GM21825 (cell line): ENCODE data around the gene NCOA6.

Experiments used
- ATAC-seq: cut with Tn5 transposase; IDR thresholded peaks from one replicate; pipeline ENCODE4 v1.9.1; 2021; ENCODE audit warnings: mild to moderate bottlenecking, moderate library complexity; ENCODE audit not compliant: unreplicated experiment

NCOA6 gene

GRCh38 chr20:34706302-34706875 lies 119.1 kb downstream of the NCOA6 start:
- no peak for ATAC-seq

- no peak for ATAC-seq
These were observed 119.8 kb downstream of the NCOA6 start for GRCh38 chr20:34705397-34706301.

- ATAC-seq: no peak
These were observed 120.4 kb downstream of the NCOA6 start for GRCh38 chr20:34705008-34705396.

DNA sequence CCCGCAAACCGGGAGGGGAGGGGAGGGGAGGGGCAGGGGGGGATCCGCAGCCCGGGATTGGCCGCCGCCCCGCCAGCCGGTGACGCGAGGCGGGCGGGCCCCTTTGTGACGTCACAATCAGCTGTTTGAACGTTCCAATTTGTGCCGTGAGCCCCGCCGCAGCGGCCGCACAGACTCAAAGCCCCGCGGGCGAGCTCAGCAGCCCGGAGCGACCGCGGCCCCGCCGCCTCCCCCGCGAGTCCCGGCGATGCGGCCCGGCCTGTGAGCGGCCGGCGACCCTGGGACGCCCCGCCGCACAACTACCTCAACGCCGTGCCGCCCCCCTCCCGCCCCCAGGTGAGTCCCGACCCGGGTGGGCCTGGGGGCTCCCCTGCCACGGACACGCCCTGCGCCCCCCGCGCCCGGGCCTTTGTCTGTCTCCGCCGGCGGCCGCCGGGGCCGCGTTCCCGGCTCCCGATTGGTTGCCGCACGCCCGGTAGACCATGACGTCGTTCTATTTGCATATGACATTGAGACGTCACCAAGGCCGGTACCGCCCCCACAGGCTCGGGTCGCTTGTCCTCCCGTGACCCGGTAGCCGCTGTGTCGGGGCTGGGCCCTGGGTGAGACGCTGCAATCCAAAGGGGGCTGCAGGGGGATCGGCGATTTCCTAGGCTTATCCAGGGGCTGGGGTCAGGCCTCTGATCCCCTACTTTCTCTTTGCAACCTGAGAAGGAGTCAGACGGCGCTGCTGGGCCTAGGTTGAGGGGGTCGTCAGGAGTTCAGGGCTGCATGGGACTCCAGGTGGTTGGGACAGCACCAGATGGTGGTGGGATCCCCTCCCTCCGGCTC lies 121.1 kb downstream of the NCOA6 start, which contains the start of gene TP53INP2:
Gene TP53INP2, plus strand, starts transcription at position 168 of the 831 bp plus-strand sequence. CDS start 4,396 bp downstream, outside the sequence.
- ATAC-seq: peak; percentile 30

DNA sequence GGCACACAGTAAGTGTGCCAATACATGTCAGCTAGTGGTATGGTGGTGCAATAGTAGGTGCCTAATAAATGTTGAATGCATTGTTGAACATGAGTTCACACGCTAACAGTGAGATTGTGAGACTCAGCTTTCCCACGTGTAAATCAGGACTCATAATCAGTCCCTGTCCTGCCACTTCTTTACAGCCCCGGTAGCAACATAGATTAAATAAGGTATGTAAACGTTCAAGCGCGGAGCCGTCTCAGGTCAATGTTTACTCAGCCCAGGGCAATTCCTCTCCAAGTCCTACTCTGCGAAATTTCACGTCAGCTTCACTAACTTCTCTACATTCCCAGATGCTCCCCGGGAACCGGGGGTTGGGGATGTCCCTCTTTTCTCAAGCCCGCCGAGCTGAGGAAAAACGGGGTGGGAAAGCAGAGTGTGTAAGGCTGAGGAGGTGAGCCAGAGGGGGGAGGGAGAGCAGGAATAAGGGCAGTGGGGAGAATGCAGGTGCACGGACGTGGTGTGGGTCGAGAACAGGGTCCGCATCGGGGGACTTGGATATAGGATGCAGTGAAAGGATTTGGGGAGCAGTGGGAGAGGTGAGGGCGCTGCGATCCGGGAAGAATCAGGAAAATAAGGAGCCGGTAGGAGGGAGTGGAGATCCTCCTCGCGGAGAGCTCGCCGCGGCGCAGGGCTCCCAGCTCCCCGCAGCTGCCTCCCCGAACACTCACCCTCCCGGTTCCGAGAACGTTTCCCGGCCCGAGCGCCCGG lies 121.9 kb downstream of the NCOA6 start:
- ATAC-seq: no peak

DNA sequence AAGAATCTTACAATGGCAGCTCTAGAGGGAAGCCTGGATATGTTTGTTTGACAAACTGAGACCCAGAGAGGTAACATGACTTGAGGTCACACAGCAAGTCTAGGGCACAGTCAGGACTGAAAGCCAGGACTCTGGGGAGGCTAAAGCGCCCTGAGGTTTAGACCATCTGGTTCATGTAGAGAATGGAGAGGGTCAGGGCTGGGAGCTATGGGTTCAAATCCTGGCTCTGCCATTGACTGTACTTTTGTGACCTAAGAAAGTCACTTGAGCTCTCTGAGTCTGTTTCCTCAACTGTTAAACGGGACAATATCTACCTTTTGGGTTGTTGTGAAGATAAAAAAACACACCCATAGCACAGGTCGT lies 122.4 kb downstream of the NCOA6 start:
- ATAC-seq: no peak

DNA sequence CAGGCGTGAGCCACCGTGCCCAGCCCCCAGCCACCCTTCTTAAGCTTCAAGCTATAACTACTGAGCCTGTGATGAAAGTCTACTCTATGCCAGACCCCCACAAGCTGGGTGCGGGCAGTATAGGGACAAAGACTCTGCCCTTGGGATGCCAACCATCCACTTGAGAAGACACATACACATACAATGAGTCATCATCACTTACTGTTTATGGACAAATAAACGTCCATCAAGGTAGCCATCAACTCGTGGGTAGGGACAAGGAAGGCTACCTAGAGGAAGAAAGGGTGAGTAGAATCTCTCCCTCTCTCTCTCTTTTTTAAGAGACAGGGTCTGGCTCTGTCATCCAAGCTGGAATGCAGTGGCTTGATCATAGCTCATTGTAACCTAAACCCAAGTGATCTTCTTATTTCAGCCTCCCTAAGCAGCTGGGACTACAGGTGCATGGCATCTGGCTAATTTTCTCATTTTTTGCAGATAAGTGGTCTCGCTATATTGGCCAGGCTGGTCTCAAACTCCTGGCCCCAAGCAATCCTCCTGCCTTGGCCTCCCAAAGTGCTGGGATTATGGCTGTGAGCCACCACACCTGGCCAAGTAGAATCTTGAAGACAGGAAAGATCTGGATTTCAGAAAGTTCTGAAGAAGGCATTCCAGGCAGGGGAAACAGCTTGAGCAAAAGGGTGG lies 123.9 kb downstream of the NCOA6 start:
- no peak for ATAC-seq

DNA sequence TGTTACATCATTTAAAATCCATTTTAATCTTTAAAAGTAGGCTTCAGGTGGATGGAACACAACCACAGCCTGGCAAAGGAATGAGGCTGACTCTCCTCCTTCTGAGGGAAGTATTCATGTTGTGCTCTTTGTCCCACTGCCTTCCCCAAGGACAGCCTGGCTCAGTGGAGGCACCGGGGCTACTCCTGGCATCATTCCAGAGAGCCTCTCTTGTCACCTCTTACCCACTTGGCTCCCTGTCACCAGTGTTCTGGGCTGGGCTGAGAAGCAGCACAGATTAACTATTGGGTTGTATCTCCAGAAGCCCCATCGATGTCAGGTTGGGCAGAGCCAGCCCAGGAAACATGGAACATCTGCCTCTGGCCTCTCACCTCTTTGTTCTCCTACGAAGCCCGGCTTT lies 132.0 kb downstream of the NCOA6 start:
- ATAC-seq: no peak

DNA sequence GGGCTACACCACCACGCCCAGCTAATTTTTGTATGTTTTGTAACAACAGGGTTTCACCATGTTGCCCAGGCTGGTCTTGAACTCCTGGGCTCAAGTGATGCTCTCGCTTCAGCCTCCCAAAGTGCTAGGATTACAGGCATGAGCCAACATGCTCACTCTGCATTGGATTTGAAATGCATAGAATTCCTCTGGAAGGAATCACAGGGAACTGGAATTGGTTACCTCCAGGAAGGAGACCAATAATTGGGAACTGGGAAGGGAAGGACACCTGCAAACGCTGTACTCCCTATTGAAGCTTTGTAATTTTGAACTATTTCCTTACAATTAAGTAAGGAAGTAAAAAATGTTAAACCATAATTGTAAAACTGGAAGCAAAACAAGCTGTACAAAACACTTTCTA lies 133.6 kb downstream of the NCOA6 start:
- ATAC-seq: no peak

DNA sequence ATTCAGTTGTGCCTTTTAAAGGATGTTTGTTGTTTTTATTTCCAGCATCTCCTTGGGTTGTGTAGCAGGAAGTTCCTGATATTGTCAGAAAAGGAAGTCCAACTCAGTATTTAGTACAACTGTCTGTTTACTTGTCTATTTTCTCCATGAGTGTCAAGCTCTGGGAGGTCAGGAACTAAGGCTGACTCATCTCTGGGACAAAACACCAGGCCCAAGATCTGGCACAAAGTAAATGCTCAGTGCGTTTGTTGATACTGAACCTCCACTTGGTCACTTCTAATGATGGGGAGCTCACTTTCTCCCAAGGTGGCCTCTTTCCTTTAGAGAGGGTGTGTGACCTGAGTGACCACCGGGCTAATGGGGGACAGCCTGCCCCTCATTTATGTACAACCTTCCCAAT lies 136.0 kb downstream of the NCOA6 start:
- ATAC-seq: no peak

- no peak for ATAC-seq
These were observed 141.8 kb downstream of the NCOA6 start for GRCh38 chr20:34683667-34684066.

- no peak for ATAC-seq
These were observed 144.8 kb downstream of the NCOA6 start for GRCh38 chr20:34680586-34681175.

DNA sequence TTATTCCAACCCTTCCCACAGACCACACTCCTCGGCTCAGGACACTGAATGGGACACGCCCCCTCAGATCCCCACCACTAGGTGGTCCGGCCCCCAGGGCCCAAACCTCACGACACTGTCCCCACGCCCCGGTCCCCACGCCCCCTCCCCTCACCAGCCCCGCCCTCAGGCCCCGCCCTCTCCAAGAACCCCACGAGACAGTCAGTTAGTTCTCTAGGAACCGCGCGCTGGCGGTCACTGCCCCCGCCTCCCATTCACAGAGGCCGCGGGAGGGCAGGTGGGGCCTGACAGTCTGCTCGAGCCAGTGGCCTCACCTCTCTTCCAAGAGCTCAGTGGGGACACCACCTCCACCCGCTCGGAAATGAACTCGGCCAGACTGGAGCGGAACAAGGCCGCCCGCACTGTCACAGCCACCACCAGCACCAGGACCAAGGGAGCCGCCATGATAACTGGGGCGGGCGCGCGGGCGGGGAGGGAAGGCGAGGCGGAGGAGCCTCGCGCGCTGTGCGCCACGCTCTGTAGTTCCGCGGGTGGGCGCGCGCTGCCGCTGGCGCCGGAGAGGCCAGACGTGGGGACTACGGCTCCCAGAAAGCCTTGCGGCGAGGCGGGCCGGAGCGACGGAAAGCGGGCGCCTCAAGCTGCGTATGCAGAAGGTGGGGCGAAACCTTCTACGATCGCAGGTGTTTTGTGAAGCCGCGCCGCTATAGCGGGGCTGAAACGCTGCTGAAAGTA lies 148.6 kb downstream of the NCOA6 start, which contains the start of gene PIGU:
Gene PIGU, minus strand, starts transcription at position 451 of the 732 bp plus-strand sequence. Its CDS starts 7 bp downstream, at position 444.
- ATAC-seq: peak; percentile 94

- no peak for ATAC-seq
These were observed 149.3 kb downstream of the NCOA6 start for GRCh38 chr20:34675993-34676641.

- ATAC-seq: no peak
These were observed 149.9 kb downstream of the NCOA6 start for GRCh38 chr20:34675561-34675960.

DNA sequence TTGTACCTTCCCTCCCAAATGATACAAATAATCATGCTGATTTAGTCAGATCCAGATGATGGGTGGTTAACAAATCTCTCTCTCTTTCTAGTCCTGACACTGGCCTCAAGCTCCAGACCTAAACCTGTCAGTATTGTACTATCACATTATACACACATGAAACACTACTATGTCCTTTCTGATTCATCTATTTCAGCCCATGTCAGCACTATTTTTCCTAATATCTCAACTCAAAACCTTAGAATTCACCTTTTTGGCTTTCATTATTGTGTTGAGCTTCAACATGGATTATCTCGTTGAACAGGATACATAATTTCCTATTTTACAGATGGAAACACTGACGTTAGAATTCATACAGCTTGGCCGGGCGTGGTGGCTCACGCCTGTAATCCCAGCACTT lies 152.0 kb downstream of the NCOA6 start:
- no peak for ATAC-seq

DNA sequence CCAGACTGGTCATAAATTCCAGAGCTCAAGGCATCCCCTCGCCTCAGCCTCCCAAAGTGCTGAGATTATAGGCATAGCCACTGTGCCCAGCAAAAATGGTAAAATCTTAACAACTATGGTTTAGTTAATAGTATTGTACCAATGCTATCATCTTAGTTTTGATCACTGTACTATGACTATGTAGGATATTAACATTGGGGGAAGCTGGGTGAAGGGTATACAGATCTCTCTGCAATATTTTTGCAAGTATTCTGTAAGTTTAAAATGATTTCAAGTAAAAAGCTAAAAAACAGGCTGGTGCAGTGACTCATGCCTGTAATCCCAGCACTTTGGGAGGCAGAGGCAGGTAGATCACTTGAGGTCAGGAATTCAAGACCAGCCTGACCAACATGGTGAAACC lies 156.4 kb downstream of the NCOA6 start:
- no peak for ATAC-seq
